ENCODE results near the gene DNA2. TPM values are rescaled to one million over a fixed set of nuclear protein-coding genes. Genes with fewer than 3 reads are reported as not detected.

The DNA2 gene
- total and polyA plus RNA-seq, 2 donors from 2014 or later = 2.2 to 3.6 TPM

- TF ChIP-seq, protein P1, sequence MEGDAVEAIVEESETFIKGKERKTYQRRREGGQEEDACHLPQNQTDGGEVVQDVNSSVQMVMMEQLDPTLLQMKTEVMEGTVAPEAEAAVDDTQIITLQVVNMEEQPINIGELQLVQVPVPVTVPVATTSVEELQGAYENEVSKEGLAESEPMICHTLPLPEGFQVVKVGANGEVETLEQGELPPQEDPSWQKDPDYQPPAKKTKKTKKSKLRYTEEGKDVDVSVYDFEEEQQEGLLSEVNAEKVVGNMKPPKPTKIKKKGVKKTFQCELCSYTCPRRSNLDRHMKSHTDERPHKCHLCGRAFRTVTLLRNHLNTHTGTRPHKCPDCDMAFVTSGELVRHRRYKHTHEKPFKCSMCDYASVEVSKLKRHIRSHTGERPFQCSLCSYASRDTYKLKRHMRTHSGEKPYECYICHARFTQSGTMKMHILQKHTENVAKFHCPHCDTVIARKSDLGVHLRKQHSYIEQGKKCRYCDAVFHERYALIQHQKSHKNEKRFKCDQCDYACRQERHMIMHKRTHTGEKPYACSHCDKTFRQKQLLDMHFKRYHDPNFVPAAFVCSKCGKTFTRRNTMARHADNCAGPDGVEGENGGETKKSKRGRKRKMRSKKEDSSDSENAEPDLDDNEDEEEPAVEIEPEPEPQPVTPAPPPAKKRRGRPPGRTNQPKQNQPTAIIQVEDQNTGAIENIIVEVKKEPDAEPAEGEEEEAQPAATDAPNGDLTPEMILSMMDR (IDR thresholded peaks at IDR 0.05; ENCODE audit: borderline replicate concordance, extremely low read depth, insufficient read depth) = peak; percentile 85
- Histone ChIP-seq H3K4me1 (ENCODE audit: control insufficient read depth in 2 of 3, insufficient read depth in 2 of 3, low read depth in 1 of 3, low read length in 3 of 3) (no peaks in the 10 kb centered on the region), H3K27me3 (ENCODE audit: control insufficient read depth, insufficient read depth, low read length) (no peaks in the 10 kb centered on the region), H3K36me3 (ENCODE audit: control insufficient read depth in 2 of 3, insufficient read depth in 3 of 3, low read length in 3 of 3) (no peaks in the 10 kb centered on the region), H3K27ac (ENCODE audit: low read depth in 2 of 2, low read length in 2 of 2) (peak within 1 kb of the TSS; percentile 87 to 91), H3K9me3 (ENCODE audit: control insufficient read depth in 2 of 3, insufficient read depth in 1 of 3, low read length in 3 of 3) (no peaks in the 10 kb centered on the region), H3K9ac (ENCODE audit: low read length in 3 of 3) (peak within 1 kb of the TSS; percentile 74 to 87 (median 87)), H3K4me3 (ENCODE audit: low read length in 3 of 3) (peak within 1 kb of the TSS; percentile 77 to 89 (median 88))
- FAIRE-seq = no peak
- peak; percentile 89 to 95 (median 92) for DNase-seq
- intact Hi-C loops (cut with DNase I) = no loop called here
Measured at GRCh38 chr10:68406815-68407548, 64.8 kb downstream of the DNA2 start, which contains the start of gene RUFY2. TSS of gene RUFY2 (minus strand) at chr10:68407277. CDS start at chr10:68407189, 88 bp downstream.

GRCh38 chr10:68406111-68406814 is 65.5 kb downstream of the DNA2 start:
- peak overlapping the region; percentile 59 to 86 (median 74) for H3K9ac ChIP-seq (ENCODE audit: low read length in 3 of 3)
- TF ChIP-seq, protein P1 (IDR thresholded peaks at IDR 0.05; ENCODE audit: borderline replicate concordance, extremely low read depth, insufficient read depth) = no peak
- H3K27ac ChIP-seq (ENCODE audit: low read depth in 2 of 2, low read length in 2 of 2) = peak overlapping the region; percentile 87 to 91
- no peaks in the 10 kb centered on the region for H3K27me3 ChIP-seq (ENCODE audit: control insufficient read depth, insufficient read depth, low read length)
- intact Hi-C loops (cut with DNase I) = no loop called here
- H3K9me3 ChIP-seq (ENCODE audit: control insufficient read depth in 2 of 3, insufficient read depth in 1 of 3, low read length in 3 of 3) = no peaks in the 10 kb centered on the region
- peak overlapping the region; percentile 77 to 89 (median 88) for H3K4me3 ChIP-seq (ENCODE audit: low read length in 3 of 3)
- DNase-seq (peak in 4 of 5 donors; percentile 79 to 88 (median 86)), FAIRE-seq (no peak)
- no peaks in the 10 kb centered on the region for H3K4me1 ChIP-seq (ENCODE audit: control insufficient read depth in 2 of 3, insufficient read depth in 2 of 3, low read depth in 1 of 3, low read length in 3 of 3)
- H3K36me3 ChIP-seq (ENCODE audit: control insufficient read depth in 2 of 3, insufficient read depth in 3 of 3, low read length in 3 of 3) = no peaks in the 10 kb centered on the region

DNA sequence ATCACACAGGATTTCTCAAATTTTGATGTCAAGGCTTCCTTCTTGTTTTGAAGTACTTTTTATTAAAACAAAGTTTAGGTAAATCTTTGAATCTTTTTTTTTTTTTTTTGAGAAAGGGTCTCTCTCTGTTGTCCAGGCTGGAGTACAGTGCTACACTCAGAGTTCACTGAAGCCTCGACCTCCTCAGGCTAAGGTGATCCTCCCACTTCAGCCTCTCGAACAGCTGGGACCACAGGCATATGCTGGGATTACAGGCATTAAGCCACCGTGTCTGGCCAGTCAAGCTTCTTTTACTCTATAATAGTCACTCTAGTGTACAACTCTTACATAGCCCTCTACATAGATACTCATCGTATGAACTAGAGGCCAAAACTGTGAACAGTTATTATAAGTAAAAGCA is 68.1 kb downstream of the DNA2 start:
- intact Hi-C loops (cut with DNase I) = no loop called here
- Histone ChIP-seq H3K9ac (ENCODE audit: low read length in 3 of 3) (no peak overlapping the region), H3K27ac (ENCODE audit: low read depth in 2 of 2, low read length in 2 of 2) (no peak overlapping the region), H3K4me3 (ENCODE audit: low read length in 3 of 3) (no peak overlapping the region), H3K4me1 (ENCODE audit: control insufficient read depth in 2 of 3, insufficient read depth in 2 of 3, low read depth in 1 of 3, low read length in 3 of 3) (no peaks in the 10 kb centered on the region), H3K27me3 (ENCODE audit: control insufficient read depth, insufficient read depth, low read length) (no peaks in the 10 kb centered on the region), H3K36me3 (ENCODE audit: control insufficient read depth in 2 of 3, insufficient read depth in 3 of 3, low read length in 3 of 3) (peaks cover 0 to 5% (median 0%) of the 10 kb centered on the region in 3 donors), H3K9me3 (ENCODE audit: control insufficient read depth in 2 of 3, insufficient read depth in 1 of 3, low read length in 3 of 3) (no peaks in the 10 kb centered on the region)
- DNase-seq (no peak), FAIRE-seq (no peak)
- TF ChIP-seq, protein P1 (IDR thresholded peaks at IDR 0.05; ENCODE audit: borderline replicate concordance, extremely low read depth, insufficient read depth) = no peak

Measured in kidney (tissue), 14 donors.